H1 (cell line): ENCODE measurements around the gene CLEC4E. TPM values are rescaled to one million over a fixed set of nuclear protein-coding genes. Genes with fewer than 3 reads are reported as not detected.

Experiments used
- polyA plus RNA-seq, 7 experiments: library from polyadenylated mRNA; depleted of rRNA in 3 of 7; stranded (reverse) in 5 of 7; unstranded in 2 of 7; fragments of >200 nt in 5 of 7; fragments of 200-250 nt in 2 of 7; gene quantifications; 1 replicate in 5 of 7; 2 replicates in 1 of 7; 4 replicates in 1 of 7; pipeline versions ENCODE4 v1.2.1 to v1.2.3, GENCODE V29; 2011 to 2013; ENCODE audit warnings: missing spikeins in 2 of 7, mixed read lengths in 2 of 7
- small RNA-seq: library from polyadenylated mRNA; stranded (forward); fragments of <200 nt; extraction: miRNeasy Mini kit (QIAGEN cat#:217004); gene quantifications from one replicate; pipeline ENCODE3, GENCODE V24; 2013; ENCODE audit not compliant: insufficient read depth
- total RNA-seq: library from RNA; stranded (reverse); fragmentation: NEBNext Ultra II Directional; extraction: Animal tissue kit (Norgen Biotek cat#: 25700); gene quantifications from 2 replicates; pipeline ENCODE4 v1.2.1, GENCODE V29; 2021

The CLEC4E gene
- total and polyA plus RNA-seq, 2 of the 8 experiments (the other 6 are each of a cell fraction or from before 2014, with no cell fraction given), result 0.03 TPM; not detected in 1

Small RNA genes lying within 50 kb of the gene (small RNA-seq; reads per million reads assigned to genes)
- not detected for gene RNU6-275P

Other genes starting within 250 kb of the CLEC4E start
- gene CLEC6A, start 84.9 kb downstream of the CLEC4E start, total RNA-seq, result not detected in 2 replicates
- gene CLEC6A, start 84.9 kb downstream of the CLEC4E start, polyA plus RNA-seq (2011; rRNA removed), result not detected in 2 replicates
- not detected in 2 replicates for gene CLEC4D, start 27.4 kb downstream of the CLEC4E start, total RNA-seq
- 0.03 and 0.14 TPM in 2 replicates for gene CLEC4D, start 27.4 kb downstream of the CLEC4E start, polyA plus RNA-seq (2011; rRNA removed)
- not detected in 2 replicates for gene AICDA, start 72.0 kb upstream of the CLEC4E start, total RNA-seq
- not detected in 2 replicates for gene AICDA, start 72.0 kb upstream of the CLEC4E start, polyA plus RNA-seq (2011; rRNA removed)
- gene MFAP5, start 121.9 kb upstream of the CLEC4E start, total RNA-seq, result 0.86 TPM in 1 of 2 replicates, not detected in the other
- 0.46 and 0.60 TPM in 2 replicates for gene MFAP5, start 121.9 kb upstream of the CLEC4E start, polyA plus RNA-seq (2011; rRNA removed)
- gene RIMKLB, start 157.1 kb upstream of the CLEC4E start, total RNA-seq, result 75.7 and 78.2 TPM in 2 replicates
- 37.8 and 38.0 TPM in 2 replicates for gene RIMKLB, start 157.1 kb upstream of the CLEC4E start, polyA plus RNA-seq (2011; rRNA removed)